ENCODE measurements around the gene SYNDIG1.

GRCh38 chr20:24485981-24486380 lies 16.6 kb downstream of the SYNDIG1 start:
- TF ChIP-seq CTCF (conservative IDR thresholded peaks at IDR 0.05; ENCODE audit: low read depth, low read length) (no peak), EZH2 (IDR thresholded peaks at IDR 0.05; ENCODE audit: low read length, unreplicated experiment) (no peak), EZH2phosphoT487 (IDR thresholded peaks at IDR 0.05; ENCODE audit: borderline replicate concordance, low read length) (no peak)

Data from PC-3 (cell line).